Endothelial cell of umbilical vein (primary cell): ENCODE data around the gene TOM1L1. TPM values are rescaled to one million over a fixed set of nuclear protein-coding genes. Genes with fewer than 3 reads are reported as not detected.

Source experiments
- BruUV-seq: library from RNA; stranded (reverse); fragments of 400-500 nt; replicated peaks from 2 replicates; lab custom pipeline; 2021; lab: Mats Ljungman, UMichigan
- CTCF ChIA-PET: fragments of 300-600, 350-600 bp; sonication (Branson Sonifier 250); formaldehyde crosslinking; loops from one replicate; lab custom pipeline; 2021; ENCODE audit warnings: antibody characterized with exemption, inconsistent platforms; lab: Charles Lee
- POLR2A ChIA-PET: fragments of 300-600, 350-600 bp; sonication (Branson Sonifier 250); formaldehyde crosslinking; loops from one replicate; lab custom pipeline; 2021; ENCODE audit warnings: antibody characterized with exemption, inconsistent platforms; lab: Charles Lee
- DNase-seq: peaks from one replicate; pipeline ENCODE4 v3.0.0-alpha.2; 2011; ENCODE audit warnings: low read depth, low spot score
- FAIRE-seq: peaks from 2 replicates; lab custom pipeline; 2011; peaks lifted over from hg19 to GRCh38; lab: Jason Lieb, UNC
- H2AFZ ChIP-seq: 2 replicates; pipeline ENCODE4 v1.6.0; 2012; ENCODE audit warnings: low read depth, low read length, control low read depth, inconsistent platforms
- H3K27ac ChIP-seq: 2 replicates; pipeline ENCODE4 v1.5.1; 2011; ENCODE audit warnings: low read depth, mild to moderate bottlenecking, control low read depth, low read length, moderate library complexity; ENCODE audit not compliant: insufficient read depth
- H3K27me3 ChIP-seq, 2 experiments: 2 replicates each; pipeline versions ENCODE4 v1.6.0 to v1.6.1; 2011; ENCODE audit warnings: low read length in 2 of 2, mixed read lengths in 1 of 2; ENCODE audit not compliant: control insufficient read depth in 2 of 2, insufficient read depth in 2 of 2
- H3K36me3 ChIP-seq, 2 experiments: 2 replicates in 1 of 2; 3 replicates in 1 of 2; pipeline ENCODE4 v1.5.1; 2011; ENCODE audit warnings: low read length in 2 of 2, mild to moderate bottlenecking in 1 of 2, moderate library complexity in 1 of 2; ENCODE audit not compliant: control insufficient read depth in 2 of 2, insufficient read depth in 2 of 2; ENCODE audit errors: extremely low read depth in 1 of 2
- H3K4me1 ChIP-seq: 3 replicates; pipeline ENCODE4 v1.5.1; 2011; ENCODE audit warnings: mild to moderate bottlenecking, low read length; ENCODE audit not compliant: control insufficient read depth, insufficient read depth; ENCODE audit errors: extremely low read depth
- H3K4me2 ChIP-seq: 2 replicates; pipeline ENCODE4 v1.6.1; 2011; ENCODE audit warnings: low read length, control low read depth, mixed read lengths; ENCODE audit not compliant: insufficient read depth
- H3K4me3 ChIP-seq, 3 experiments: fragments of 200-600 bp in 1 of 3; sonication (generic), shearing (Covaris generic) in 1 of 3; replicated peaks in 1 of 3; 2 replicates each; pipeline ENCODE4 v1.5.1; 2011 to 2016; ENCODE audit warnings: control low read depth in 3 of 3, low read length in 3 of 3, mild to moderate bottlenecking in 2 of 3, inconsistent platforms in 1 of 3, low read depth in 1 of 3, moderate library complexity in 1 of 3; ENCODE audit not compliant: insufficient read depth in 1 of 3
- H3K79me2 ChIP-seq: 2 replicates; pipeline ENCODE4 v1.6.0; 2012; ENCODE audit warnings: low read length, inconsistent platforms; ENCODE audit not compliant: control insufficient read depth, insufficient read depth
- H3K9ac ChIP-seq: replicated peaks from 2 replicates; pipeline ENCODE3; 2011; ENCODE audit warnings: low read length, control low read depth; ENCODE audit not compliant: insufficient read depth; ENCODE audit errors: extremely low read depth
- H3K9me1 ChIP-seq: replicated peaks from 3 replicates; pipeline ENCODE4 v1.6.0; 2011; ENCODE audit warnings: mild to moderate bottlenecking, low read length; ENCODE audit not compliant: control insufficient read depth, insufficient read depth; ENCODE audit errors: extremely low read depth
- H3K9me3 ChIP-seq: replicated peaks from 2 replicates; pipeline ENCODE4 v1.5.1; 2012; ENCODE audit warnings: low read length, inconsistent platforms; ENCODE audit not compliant: control insufficient read depth, insufficient read depth
- H4K20me1 ChIP-seq: replicated peaks from 2 replicates; pipeline ENCODE3; 2011; ENCODE audit warnings: mild to moderate bottlenecking, low read length; ENCODE audit not compliant: control insufficient read depth, insufficient read depth; ENCODE audit errors: extremely low read depth
- EZH2 ChIP-seq: IDR thresholded peaks from 2 replicates; pipeline ENCODE4 v1.6.1; 2012; ENCODE audit warnings: borderline replicate concordance, low read depth, mild to moderate bottlenecking, moderate library complexity, low read length, inconsistent platforms; ENCODE audit not compliant: severe bottlenecking
- FOS ChIP-seq: IDR thresholded peaks from 2 replicates; pipeline ENCODE4 v1.6.1; 2011; ENCODE audit warnings: mild to moderate bottlenecking, low read length, moderate library complexity, borderline replicate concordance; ENCODE audit not compliant: insufficient read depth
- GATA2 ChIP-seq: IDR thresholded peaks from 2 replicates; pipeline ENCODE4 v1.7.0; 2011; ENCODE audit warnings: low read depth, mild to moderate bottlenecking, moderate library complexity, mixed read lengths, low read length; ENCODE audit not compliant: insufficient read length, insufficient read depth
- JUN ChIP-seq: IDR thresholded peaks from 2 replicates; pipeline ENCODE4 v1.6.1; 2011; ENCODE audit warnings: borderline replicate concordance, low read depth; ENCODE audit not compliant: insufficient read length, insufficient read depth
- MAX ChIP-seq: IDR thresholded peaks from 2 replicates; pipeline ENCODE4 v1.6.1; 2011; ENCODE audit not compliant: insufficient read depth, insufficient read length
- MYC ChIP-seq: IDR thresholded peaks from one replicate; pipeline ENCODE4 v1.6.1; 2011; ENCODE audit warnings: mild to moderate bottlenecking, low read depth, low read length
- POLR2A ChIP-seq: IDR thresholded peaks from 2 replicates; pipeline ENCODE4 v1.6.1; 2012; ENCODE audit warnings: low read depth, mild to moderate bottlenecking, control low read depth, low read length
- POLR2AphosphoS5 ChIP-seq: IDR thresholded peaks from 2 replicates; pipeline ENCODE4 v1.6.1; 2012; ENCODE audit warnings: low read depth, mild to moderate bottlenecking, control low read depth, low read length, moderate library complexity; ENCODE audit not compliant: insufficient read depth
- dilution Hi-C: fragments of 300-500 bp; cut with MboI; formaldehyde crosslinking; loops from one replicate; pipeline ENCODE4 v1.15.0; 2019; ENCODE audit warnings: low sequenced_read_pairs; ENCODE audit not compliant: extremely low pct_ligation_motif_present
- intact Hi-C: fragments of 100-400 bp; cut with micrococcal nuclease; formaldehyde crosslinking; loops from one replicate; pipeline ENCODE4 v1.10.0; 2022
- polyA plus RNA-seq, 4 experiments: library from polyadenylated mRNA; depleted of rRNA in 3 of 4; stranded (reverse) in 3 of 4; unstranded in 1 of 4; fragments of >200 nt; gene quantifications; 2 replicates each; pipeline versions ENCODE4 v1.2.1 to v1.2.3, GENCODE V29; 2011 to 2012; ENCODE audit warnings: missing spikeins in 1 of 4
- total RNA-seq: library from RNA; stranded (reverse); gene quantifications from 2 replicates; pipeline ENCODE4 v1.2.3, GENCODE V29; 2021
- TF ChIP-seq, protein P1 (sequence below), 2 donors: IDR thresholded peaks; 1 replicate in 1 of 2; 2 replicates in 1 of 2; pipeline ENCODE4 v1.5.1; 2011; ENCODE audit warnings: low read length in 2 of 2, mild to moderate bottlenecking in 2 of 2, moderate library complexity in 2 of 2, control low read depth in 1 of 2, inconsistent platforms in 1 of 2, low read depth in 1 of 2; ENCODE audit not compliant: insufficient read depth in 1 of 2; ENCODE audit errors: extremely low read depth in 1 of 2

Gene TOM1L1
- total and polyA plus RNA-seq, 2 donors (not counting 3 experiments of a cell fraction or from before 2014, with no cell fraction given): 0.44 to 0.60 TPM

DNA sequence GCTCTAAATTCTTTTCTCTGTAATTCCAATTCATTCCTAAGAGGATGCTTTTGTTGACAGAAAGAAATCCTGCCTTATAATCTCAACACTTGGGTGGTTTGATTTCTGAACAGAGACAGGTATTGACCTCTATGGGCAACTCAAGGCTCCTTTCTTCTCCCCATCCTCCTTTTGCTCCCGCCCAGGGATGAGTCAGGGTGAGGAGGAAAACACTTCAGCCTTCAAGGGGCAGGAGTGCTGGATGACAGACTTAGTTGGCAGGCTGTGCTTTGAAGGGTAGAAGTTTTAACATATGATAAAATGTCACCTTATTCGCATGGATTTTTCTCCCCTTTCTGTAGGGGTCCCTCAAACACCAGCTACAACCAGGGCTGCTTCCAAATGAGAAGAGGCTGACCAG, 16.7 kb upstream of the TOM1L1 start:
- Histone ChIP-seq H3K9me3 (no peaks in the 10 kb centered on the region), H3K9me1 (no peaks in the 10 kb centered on the region), H3K27ac (no peak overlapping the region), H3K9ac (no peak overlapping the region), H3K27me3 (no peaks in the 10 kb centered on the region), H3K4me1 (no peaks in the 10 kb centered on the region), H3K4me3 (no peak overlapping the region), H3K4me2 (no peak overlapping the region), H4K20me1 (no peaks in the 10 kb centered on the region), H3K36me3 (no peaks in the 10 kb centered on the region), H3K79me2 (no peaks in the 10 kb centered on the region), H2AFZ (no peak overlapping the region)
- ChIA-PET CTCF (no interaction called here), POLR2A (no interaction called here)
- FAIRE-seq (no peak), DNase-seq (no peak)
- TF ChIP-seq POLR2AphosphoS5: no peak
- no peak for TF ChIP-seq FOS
- TF ChIP-seq JUN: no peak
- no peak for TF ChIP-seq MAX
- no peak for TF ChIP-seq POLR2A
- TF ChIP-seq, protein P1, sequence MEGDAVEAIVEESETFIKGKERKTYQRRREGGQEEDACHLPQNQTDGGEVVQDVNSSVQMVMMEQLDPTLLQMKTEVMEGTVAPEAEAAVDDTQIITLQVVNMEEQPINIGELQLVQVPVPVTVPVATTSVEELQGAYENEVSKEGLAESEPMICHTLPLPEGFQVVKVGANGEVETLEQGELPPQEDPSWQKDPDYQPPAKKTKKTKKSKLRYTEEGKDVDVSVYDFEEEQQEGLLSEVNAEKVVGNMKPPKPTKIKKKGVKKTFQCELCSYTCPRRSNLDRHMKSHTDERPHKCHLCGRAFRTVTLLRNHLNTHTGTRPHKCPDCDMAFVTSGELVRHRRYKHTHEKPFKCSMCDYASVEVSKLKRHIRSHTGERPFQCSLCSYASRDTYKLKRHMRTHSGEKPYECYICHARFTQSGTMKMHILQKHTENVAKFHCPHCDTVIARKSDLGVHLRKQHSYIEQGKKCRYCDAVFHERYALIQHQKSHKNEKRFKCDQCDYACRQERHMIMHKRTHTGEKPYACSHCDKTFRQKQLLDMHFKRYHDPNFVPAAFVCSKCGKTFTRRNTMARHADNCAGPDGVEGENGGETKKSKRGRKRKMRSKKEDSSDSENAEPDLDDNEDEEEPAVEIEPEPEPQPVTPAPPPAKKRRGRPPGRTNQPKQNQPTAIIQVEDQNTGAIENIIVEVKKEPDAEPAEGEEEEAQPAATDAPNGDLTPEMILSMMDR (IDR thresholded peaks at IDR 0.05; ENCODE audit: extremely low read depth in 1 of 2, insufficient read depth in 1 of 2, low read depth in 1 of 2, low read length in 2 of 2): no peak
- TF ChIP-seq EZH2: no peak
- TF ChIP-seq GATA2: no peak
- TF ChIP-seq MYC: no peak
- BruUV-seq: no TSS peak
- dilution Hi-C loops: no loop called here
- intact Hi-C loops: no loop called here
